Colonic mucosa (tissue), 2 donors: ENCODE measurements around the gene NNMT. TPM values are rescaled to one million over a fixed set of nuclear protein-coding genes. Genes with fewer than 3 reads are reported as not detected.

Source experiments
- total RNA-seq, 2 donors: library from RNA; stranded (reverse); fragmentation: NEBNext Ultra II Directional in 1 of 2; extraction: Animal tissue kit (Norgen Biotek cat#: 25700) in 1 of 2; gene quantifications; one replicate each; pipeline ENCODE4 v1.2.1, GENCODE V29; 2021
- donor health status: DM: no; HTN: no; CAD: no.
- donor health status: DM: no; HTN: no; CAD: no.

The NNMT gene
- total RNA-seq, 2 donors from 2014 or later: 13.7 to 41.3 TPM

Other genes with a start within 250 kb of the NNMT start
- gene ZBTB16, start 236.7 kb upstream of the NNMT start, total RNA-seq: 10 to 100 TPM in 1 of 2 donors, 1 to 10 TPM in 1; 2.0 to 13.7 TPM
- 10 to 100 TPM; 13.1 to 14.3 TPM for gene C11orf71, start 104.1 kb downstream of the NNMT start, total RNA-seq
- 10 to 100 TPM; 28.3 to 41.1 TPM for gene RBM7, start 104.3 kb downstream of the NNMT start, total RNA-seq
- 10 to 100 TPM; 46.6 to 55.5 TPM for gene REXO2, start 143.1 kb downstream of the NNMT start, total RNA-seq